Sigmoid colon (tissue), 4 donors: ENCODE results near the gene CDON.

Experiments used
- POLR2A ChIP-seq, 2 donors: fragments of 450-650 bp; IDR thresholded peaks; one replicate each; pipeline ENCODE4 v1.6.1; 2016; ENCODE audit warnings: antibody characterized with exemption in 2 of 2, mild to moderate bottlenecking in 2 of 2, moderate library complexity in 2 of 2
- POLR2AphosphoS5 ChIP-seq, 4 donors: sonication (generic); formaldehyde crosslinking; IDR thresholded peaks; one replicate each; pipeline ENCODE4 v1.6.1; 2017; ENCODE audit warnings: antibody characterized with exemption in 4 of 4
- TF ChIP-seq, protein P1 (sequence below), 4 experiments: fragments of 450-650 bp in 3 of 4; fragments of 200-600 bp in 1 of 4; IDR thresholded peaks; one replicate each; pipeline ENCODE4 v1.5.1; 2016 to 2019; ENCODE audit warnings: antibody characterized with exemption in 4 of 4, mild to moderate bottlenecking in 3 of 4, moderate library complexity in 2 of 4

DNA sequence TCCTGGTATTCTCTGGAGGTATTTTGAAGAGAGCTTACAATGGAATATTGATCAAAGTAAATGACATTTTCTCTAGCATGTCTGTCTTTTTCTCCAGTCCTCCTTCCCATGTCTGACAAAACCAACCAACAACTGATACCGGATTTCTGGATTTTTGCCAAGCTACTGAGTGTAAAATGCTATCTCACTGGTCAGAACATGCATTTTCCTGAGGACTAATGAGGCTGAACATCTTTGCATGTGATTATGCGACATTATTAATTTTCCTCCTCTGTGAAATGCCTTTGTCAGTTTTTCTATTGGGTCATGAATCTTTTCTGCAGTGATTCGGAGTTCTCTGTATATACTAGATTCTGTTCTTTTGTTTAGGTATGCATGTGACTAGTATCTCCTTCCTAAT, 51.4 kb downstream of the CDON start:
- TF ChIP-seq POLR2A (IDR thresholded peaks at IDR 0.05): no peak
- TF ChIP-seq, protein P1, sequence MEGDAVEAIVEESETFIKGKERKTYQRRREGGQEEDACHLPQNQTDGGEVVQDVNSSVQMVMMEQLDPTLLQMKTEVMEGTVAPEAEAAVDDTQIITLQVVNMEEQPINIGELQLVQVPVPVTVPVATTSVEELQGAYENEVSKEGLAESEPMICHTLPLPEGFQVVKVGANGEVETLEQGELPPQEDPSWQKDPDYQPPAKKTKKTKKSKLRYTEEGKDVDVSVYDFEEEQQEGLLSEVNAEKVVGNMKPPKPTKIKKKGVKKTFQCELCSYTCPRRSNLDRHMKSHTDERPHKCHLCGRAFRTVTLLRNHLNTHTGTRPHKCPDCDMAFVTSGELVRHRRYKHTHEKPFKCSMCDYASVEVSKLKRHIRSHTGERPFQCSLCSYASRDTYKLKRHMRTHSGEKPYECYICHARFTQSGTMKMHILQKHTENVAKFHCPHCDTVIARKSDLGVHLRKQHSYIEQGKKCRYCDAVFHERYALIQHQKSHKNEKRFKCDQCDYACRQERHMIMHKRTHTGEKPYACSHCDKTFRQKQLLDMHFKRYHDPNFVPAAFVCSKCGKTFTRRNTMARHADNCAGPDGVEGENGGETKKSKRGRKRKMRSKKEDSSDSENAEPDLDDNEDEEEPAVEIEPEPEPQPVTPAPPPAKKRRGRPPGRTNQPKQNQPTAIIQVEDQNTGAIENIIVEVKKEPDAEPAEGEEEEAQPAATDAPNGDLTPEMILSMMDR (IDR thresholded peaks at IDR 0.05): no peak
- TF ChIP-seq POLR2AphosphoS5 (IDR thresholded peaks at IDR 0.05): no peak
